ENCODE data around the gene KRTAP10-11.

KRTAP10-11 gene

DNA sequence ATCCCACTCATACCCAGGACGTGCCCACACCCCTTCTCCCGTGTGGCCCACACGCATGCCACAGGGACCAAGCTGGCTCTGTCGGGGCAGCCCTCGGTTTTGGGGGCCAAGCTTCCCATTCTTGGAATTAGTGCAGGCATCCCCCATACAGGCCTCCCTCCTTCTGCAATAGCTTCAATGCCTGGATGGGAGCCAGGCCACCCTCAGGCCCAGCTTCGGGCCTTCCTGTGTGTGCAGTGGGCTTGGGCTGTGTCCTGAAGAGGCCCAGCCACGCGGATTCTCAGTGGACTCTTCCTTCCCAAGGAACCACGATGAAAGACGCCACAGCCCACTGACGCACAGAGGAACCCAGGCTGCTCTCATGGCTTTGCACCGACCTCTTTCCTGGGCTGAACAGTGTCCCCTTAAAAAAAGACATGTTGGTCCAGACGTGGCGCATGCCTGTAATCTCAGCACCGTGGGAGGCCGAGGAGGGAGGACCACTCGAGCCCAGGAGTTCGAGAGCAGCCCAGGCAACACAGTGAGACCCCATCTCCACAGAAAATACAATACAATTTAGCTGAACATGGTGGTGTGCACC is 3.4 kb downstream of the KRTAP10-11 start:
- no peak overlapping the region for H2BK12ac ChIP-seq (ENCODE audit: low read length)
- no peak overlapping the region for H3K4ac ChIP-seq (ENCODE audit: low read depth, low read length)
- no peak overlapping the region for H2AK5ac ChIP-seq (ENCODE audit: low read length)
- H3K4me3 ChIP-seq (ENCODE audit: low read depth, low read length), result no peak overlapping the region
- no peak overlapping the region for H3K27ac ChIP-seq (ENCODE audit: low read depth, low read length)
- no peaks in the 10 kb centered on the region for H3K36me3 ChIP-seq (ENCODE audit: control insufficient read depth in 1 of 2, insufficient read depth in 2 of 2, low read length in 2 of 2)
- no peaks in the 10 kb centered on the region for H3K79me2 ChIP-seq (ENCODE audit: control insufficient read depth, insufficient read depth, low read length, poor library complexity)
- H3K9me3 ChIP-seq (ENCODE audit: insufficient read depth, low read depth, low read length), result peaks cover 7% of the 10 kb centered on the region
- H2BK120ac ChIP-seq (ENCODE audit: insufficient read depth, low read length, poor library complexity), result no peak overlapping the region
- no peak for DNase-seq
- H2BK5ac ChIP-seq (ENCODE audit: low read depth, low read length, poor library complexity), result no peak overlapping the region
- H3K79me1 ChIP-seq (ENCODE audit: low read length), result no peaks in the 10 kb centered on the region
- H3K27me3 ChIP-seq (ENCODE audit: insufficient read depth, low read length), result no peaks in the 10 kb centered on the region
- no peak overlapping the region for H4K12ac ChIP-seq (ENCODE audit: low read depth, low read length)
- H2AFZ ChIP-seq (ENCODE audit: insufficient read depth, low read length, poor library complexity), result no peak overlapping the region
- no peak overlapping the region for H4K8ac ChIP-seq (ENCODE audit: low read depth, low read length)
- no peak overlapping the region for H3K14ac ChIP-seq (ENCODE audit: low read length)
- H3K9ac ChIP-seq (ENCODE audit: low read length), result no peak overlapping the region
- H3K4me2 ChIP-seq (ENCODE audit: low read length), result no peak overlapping the region
- H3K18ac ChIP-seq (ENCODE audit: low read length), result no peak overlapping the region
- H4K91ac ChIP-seq (ENCODE audit: low read depth, low read length), result no peak overlapping the region
- H3K23ac ChIP-seq (ENCODE audit: low read length), result no peak overlapping the region
- H3K4me1 ChIP-seq (ENCODE audit: control insufficient read depth in 1 of 2, insufficient read depth in 2 of 2, low read length in 2 of 2), result no peaks in the 10 kb centered on the region
- WGBS (ENCODE audit: extremely low coverage, insufficient coverage, insufficient read length), result no CpG with 5 or more reads among the region's 18 CpGs

DNA sequence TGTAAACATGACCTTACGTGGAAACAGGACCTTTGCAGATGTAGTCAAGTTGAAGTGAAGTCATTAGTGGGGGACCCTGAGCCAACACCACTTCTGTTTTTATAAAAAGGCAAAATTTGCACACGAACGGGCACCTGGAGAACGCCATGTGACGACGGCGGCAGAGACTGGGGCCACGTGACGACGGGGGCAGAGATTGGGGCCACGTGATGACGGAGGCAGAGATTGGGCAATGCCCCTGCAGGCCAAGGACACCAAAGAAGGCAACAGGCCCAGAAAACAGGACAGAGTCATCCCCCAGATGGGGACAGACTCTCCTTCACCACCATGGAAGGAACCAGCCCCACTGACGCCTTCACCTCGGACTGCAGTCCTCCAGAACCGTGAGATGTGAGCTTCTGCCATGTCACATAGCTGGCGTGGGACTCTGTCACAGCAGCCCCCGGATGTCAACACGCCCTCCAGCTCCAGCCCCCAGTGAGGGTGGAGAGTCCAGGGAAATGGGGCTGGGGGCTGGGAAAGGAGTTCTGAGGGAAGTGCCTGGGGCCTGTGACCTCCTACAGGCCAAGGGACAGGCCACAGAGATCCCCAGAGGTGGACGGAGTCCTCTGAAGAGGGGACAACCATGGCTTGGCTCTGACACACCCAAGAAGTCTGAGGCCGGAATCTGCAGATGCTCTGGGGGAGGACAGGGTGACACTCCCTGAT is 4.2 kb downstream of the KRTAP10-11 start:
- Histone ChIP-seq H3K27ac (ENCODE audit: low read depth, low read length) (no peak overlapping the region), H3K79me2 (ENCODE audit: control insufficient read depth, insufficient read depth, low read length, poor library complexity) (no peaks in the 10 kb centered on the region), H3K9me3 (ENCODE audit: insufficient read depth, low read depth, low read length) (peaks cover 8% of the 10 kb centered on the region), H3K4me1 (ENCODE audit: control insufficient read depth in 1 of 2, insufficient read depth in 2 of 2, low read length in 2 of 2) (no peaks in the 10 kb centered on the region), H4K12ac (ENCODE audit: low read depth, low read length) (no peak overlapping the region), H3K4ac (ENCODE audit: low read depth, low read length) (no peak overlapping the region), H3K9ac (ENCODE audit: low read length) (no peak overlapping the region), H2BK5ac (ENCODE audit: low read depth, low read length, poor library complexity) (no peak overlapping the region), H4K91ac (ENCODE audit: low read depth, low read length) (no peak overlapping the region), H3K18ac (ENCODE audit: low read length) (no peak overlapping the region), H3K79me1 (ENCODE audit: low read length) (no peaks in the 10 kb centered on the region), H3K27me3 (ENCODE audit: insufficient read depth, low read length) (no peaks in the 10 kb centered on the region), H3K4me3 (ENCODE audit: low read depth, low read length) (no peak overlapping the region), H2BK12ac (ENCODE audit: low read length) (no peak overlapping the region), H2BK120ac (ENCODE audit: insufficient read depth, low read length, poor library complexity) (no peak overlapping the region), H3K4me2 (ENCODE audit: low read length) (no peak overlapping the region), H3K36me3 (ENCODE audit: control insufficient read depth in 1 of 2, insufficient read depth in 2 of 2, low read length in 2 of 2) (no peaks in the 10 kb centered on the region), H3K14ac (ENCODE audit: low read length) (no peak overlapping the region), H4K8ac (ENCODE audit: low read depth, low read length) (no peak overlapping the region), H2AFZ (ENCODE audit: insufficient read depth, low read length, poor library complexity) (no peak overlapping the region), H3K23ac (ENCODE audit: low read length) (no peak overlapping the region), H2AK5ac (ENCODE audit: low read length) (no peak overlapping the region)
- no peak for DNase-seq
- WGBS (ENCODE audit: extremely low coverage, insufficient coverage, insufficient read length), result no CpG with 5 or more reads among the region's 20 CpGs

DNA sequence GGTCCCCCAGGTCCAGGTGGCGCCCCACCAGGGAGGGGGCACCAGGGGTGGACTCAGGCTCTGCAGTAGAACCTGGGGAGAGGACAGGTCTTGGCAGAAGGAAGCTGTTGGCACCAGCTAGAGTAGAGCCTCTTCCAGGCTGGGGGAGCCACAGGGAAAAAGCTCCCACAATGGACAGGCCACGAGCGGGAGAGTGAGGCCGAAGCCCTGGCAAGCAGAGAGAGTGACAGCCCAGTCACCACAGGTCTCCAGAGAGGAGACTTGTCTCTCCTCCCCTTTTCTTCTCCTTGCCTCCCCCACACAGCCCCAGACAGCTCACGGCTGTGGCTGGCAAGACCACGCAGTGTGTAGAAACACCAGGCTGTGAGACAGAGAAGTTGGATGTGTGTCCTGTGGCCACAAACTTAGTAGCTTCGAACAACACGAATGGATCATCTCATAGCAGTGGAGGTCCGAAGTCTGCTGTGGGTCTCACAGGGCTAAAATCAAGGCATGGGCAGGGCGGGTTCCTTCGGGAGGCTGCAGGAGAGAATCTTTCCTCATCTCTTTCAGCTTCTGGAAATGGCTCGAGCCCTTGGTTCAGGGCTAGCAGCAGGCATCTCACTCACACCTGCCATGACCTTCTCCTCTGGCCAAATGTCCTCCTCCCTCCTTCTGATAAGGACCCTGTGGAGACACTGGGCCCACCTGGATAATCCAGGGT is 4.9 kb downstream of the KRTAP10-11 start:
- Histone ChIP-seq H3K4me1 (ENCODE audit: control insufficient read depth in 1 of 2, insufficient read depth in 2 of 2, low read length in 2 of 2) (no peaks in the 10 kb centered on the region), H2BK120ac (ENCODE audit: insufficient read depth, low read length, poor library complexity) (no peak overlapping the region), H3K27me3 (ENCODE audit: insufficient read depth, low read length) (no peaks in the 10 kb centered on the region), H3K4me2 (ENCODE audit: low read length) (no peak overlapping the region), H4K8ac (ENCODE audit: low read depth, low read length) (no peak overlapping the region), H2AFZ (ENCODE audit: insufficient read depth, low read length, poor library complexity) (no peak overlapping the region), H3K23ac (ENCODE audit: low read length) (no peak overlapping the region), H3K36me3 (ENCODE audit: control insufficient read depth in 1 of 2, insufficient read depth in 2 of 2, low read length in 2 of 2) (no peaks in the 10 kb centered on the region), H3K4me3 (ENCODE audit: low read depth, low read length) (no peak overlapping the region), H2AK5ac (ENCODE audit: low read length) (no peak overlapping the region), H3K79me2 (ENCODE audit: control insufficient read depth, insufficient read depth, low read length, poor library complexity) (no peaks in the 10 kb centered on the region), H3K79me1 (ENCODE audit: low read length) (no peaks in the 10 kb centered on the region), H3K18ac (ENCODE audit: low read length) (no peak overlapping the region), H2BK12ac (ENCODE audit: low read length) (no peak overlapping the region), H3K4ac (ENCODE audit: low read depth, low read length) (no peak overlapping the region), H3K27ac (ENCODE audit: low read depth, low read length) (no peak overlapping the region), H2BK5ac (ENCODE audit: low read depth, low read length, poor library complexity) (no peak overlapping the region), H3K14ac (ENCODE audit: low read length) (no peak overlapping the region), H4K12ac (ENCODE audit: low read depth, low read length) (no peak overlapping the region), H3K9me3 (ENCODE audit: insufficient read depth, low read depth, low read length) (peaks cover 11% of the 10 kb centered on the region), H3K9ac (ENCODE audit: low read length) (no peak overlapping the region), H4K91ac (ENCODE audit: low read depth, low read length) (no peak overlapping the region)
- no peak for DNase-seq
- no CpG with 5 or more reads among the region's 12 CpGs for WGBS (ENCODE audit: extremely low coverage, insufficient coverage, insufficient read length)

DNA sequence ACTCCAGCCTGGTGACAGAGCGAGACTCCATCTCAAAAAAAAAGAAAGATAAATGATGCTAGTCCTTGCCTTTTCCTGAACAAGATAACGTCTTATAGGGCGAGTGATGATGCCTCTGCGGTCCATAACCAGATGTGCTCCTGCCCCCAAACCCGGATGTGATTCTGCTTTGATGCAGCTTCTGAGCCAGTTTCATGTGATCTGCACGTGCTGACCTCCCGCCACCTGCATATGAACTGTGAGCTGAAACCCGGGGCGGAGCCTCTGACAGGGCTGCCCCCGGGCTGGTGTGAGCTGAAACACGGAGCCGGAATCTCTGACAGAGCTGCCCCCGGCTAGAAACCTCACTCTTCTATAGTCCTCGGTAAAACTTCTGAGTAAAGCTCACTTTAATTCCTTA is 6.9 kb downstream of the KRTAP10-11 start:
- no peak overlapping the region for H4K12ac ChIP-seq (ENCODE audit: low read depth, low read length)
- no peak overlapping the region for H2BK120ac ChIP-seq (ENCODE audit: insufficient read depth, low read length, poor library complexity)
- no peak overlapping the region for H3K23ac ChIP-seq (ENCODE audit: low read length)
- H3K4me1 ChIP-seq (ENCODE audit: control insufficient read depth in 1 of 2, insufficient read depth in 2 of 2, low read length in 2 of 2), result peaks cover 2 to 4% of the 10 kb centered on the region in 2 experiments
- H4K8ac ChIP-seq (ENCODE audit: low read depth, low read length), result no peak overlapping the region
- H3K18ac ChIP-seq (ENCODE audit: low read length), result no peak overlapping the region
- H3K4me3 ChIP-seq (ENCODE audit: low read depth, low read length), result no peak overlapping the region
- DNase-seq, result no peak
- no peaks in the 10 kb centered on the region for H3K36me3 ChIP-seq (ENCODE audit: control insufficient read depth in 1 of 2, insufficient read depth in 2 of 2, low read length in 2 of 2)
- peaks cover 15% of the 10 kb centered on the region for H3K9me3 ChIP-seq (ENCODE audit: insufficient read depth, low read depth, low read length)
- H3K79me2 ChIP-seq (ENCODE audit: control insufficient read depth, insufficient read depth, low read length, poor library complexity), result no peaks in the 10 kb centered on the region
- H3K4me2 ChIP-seq (ENCODE audit: low read length), result no peak overlapping the region
- H3K9ac ChIP-seq (ENCODE audit: low read length), result no peak overlapping the region
- H3K27ac ChIP-seq (ENCODE audit: low read depth, low read length), result no peak overlapping the region
- H2BK12ac ChIP-seq (ENCODE audit: low read length), result no peak overlapping the region
- H3K27me3 ChIP-seq (ENCODE audit: insufficient read depth, low read length), result no peaks in the 10 kb centered on the region
- no peak overlapping the region for H2AFZ ChIP-seq (ENCODE audit: insufficient read depth, low read length, poor library complexity)
- no peaks in the 10 kb centered on the region for H3K79me1 ChIP-seq (ENCODE audit: low read length)
- WGBS (ENCODE audit: extremely low coverage, insufficient coverage, insufficient read length), result no CpG with 5 or more reads among the region's 14 CpGs
- H2BK5ac ChIP-seq (ENCODE audit: low read depth, low read length, poor library complexity), result no peak overlapping the region
- H3K4ac ChIP-seq (ENCODE audit: low read depth, low read length), result no peak overlapping the region
- no peak overlapping the region for H3K14ac ChIP-seq (ENCODE audit: low read length)
- no peak overlapping the region for H2AK5ac ChIP-seq (ENCODE audit: low read length)
- no peak overlapping the region for H4K91ac ChIP-seq (ENCODE audit: low read depth, low read length)

Data from trophoblast cell (in vitro differentiated cells and primary cell).